Suprapubic skin (tissue), 4 donors: ENCODE measurements around the gene CCDC85C. TPM values are rescaled to one million over a fixed set of nuclear protein-coding genes. Genes with fewer than 3 reads are reported as not detected.

Experiments used
- DNase-seq, 2 donors: peaks; one replicate each; pipeline ENCODE4 v3.0.0-alpha.2; 2019; ENCODE audit warnings: low spot score in 2 of 2
- H3K27ac ChIP-seq: fragments of 200-600 bp; sonication (generic); one replicate; pipeline ENCODE4 v1.5.1; 2019
- H3K27me3 ChIP-seq: fragments of 200-600 bp; sonication (generic); one replicate; pipeline ENCODE4 v1.5.1; 2019
- H3K36me3 ChIP-seq: fragments of 200-600 bp; sonication (generic); one replicate; pipeline ENCODE4 v1.5.1; 2019
- H3K4me1 ChIP-seq: fragments of 200-600 bp; sonication (generic); one replicate; pipeline ENCODE4 v1.5.1; 2019
- H3K4me3 ChIP-seq: fragments of 200-600 bp; sonication (generic); one replicate; pipeline ENCODE4 v1.5.1; 2019; ENCODE audit warnings: mild to moderate bottlenecking
- H3K9me3 ChIP-seq: fragments of 200-600 bp; sonication (generic); one replicate; pipeline ENCODE4 v1.5.1; 2019
- CTCF ChIP-seq, 2 donors: fragments of 200-600 bp in 1 of 2; fragments of 450-650 bp in 1 of 2; sonication (generic) in 1 of 2; IDR thresholded peaks; one replicate each; pipeline ENCODE4 v1.5.1; 2016 to 2019; ENCODE audit warnings: antibody characterized with exemption in 2 of 2, mild to moderate bottlenecking in 1 of 2, moderate library complexity in 1 of 2
- EP300 ChIP-seq: sonication (generic); formaldehyde crosslinking; IDR thresholded peaks from one replicate; pipeline ENCODE4 v1.6.1; 2017; ENCODE audit warnings: antibody characterized with exemption
- POLR2A ChIP-seq, 2 donors: fragments of 450-650 bp; IDR thresholded peaks; one replicate each; pipeline ENCODE4 v1.6.1; 2017; ENCODE audit warnings: antibody characterized with exemption in 2 of 2, mild to moderate bottlenecking in 2 of 2, moderate library complexity in 2 of 2
- POLR2AphosphoS5 ChIP-seq, 3 donors: sonication (generic); formaldehyde crosslinking; IDR thresholded peaks; one replicate each; pipeline ENCODE4 v1.6.1; 2017; ENCODE audit warnings: antibody characterized with exemption in 3 of 3
- WGBS: methylation state at CpG from one replicate; pipeline ENCODE4 v1.1.5; 2018; 5-methylcytosine and 5-hydroxymethylcytosine counted together
- total RNA-seq, 4 donors: library from RNA; depleted of rRNA; stranded (reverse); fragments of >200 nt; gene quantifications; one replicate each; pipeline ENCODE4 v1.1.0, GENCODE V29; 2016

CCDC85C gene
- total RNA-seq, 4 donors from 2014 or later: 18.8 to 53.2 (median 48.0) TPM

GRCh38 chr14:99589031-99589441 is 15.0 kb downstream of the CCDC85C start:
- Histone ChIP-seq H3K27me3 (no peaks in the 10 kb centered on the region), H3K4me1 (peaks cover under 1% of the 10 kb centered on the region), H3K4me3 (no peak overlapping the region), H3K27ac (peak overlapping the region; percentile 1), H3K36me3 (no peaks in the 10 kb centered on the region), H3K9me3 (no peaks in the 10 kb centered on the region)
- TF ChIP-seq POLR2AphosphoS5 (IDR thresholded peaks at IDR 0.05): no peak
- TF ChIP-seq EP300: no peak
- no peak for TF ChIP-seq POLR2A (IDR thresholded peaks at IDR 0.05)
- TF ChIP-seq CTCF (IDR thresholded peaks at IDR 0.05): no peak
- WGBS: 60% methylated on average over 18 of the region's 18 CpGs
- no peak for DNase-seq

GRCh38 chr14:99587460-99588278 is 16.3 kb downstream of the CCDC85C start:
- Histone ChIP-seq H3K4me3 (no peak overlapping the region), H3K36me3 (no peaks in the 10 kb centered on the region), H3K9me3 (no peaks in the 10 kb centered on the region), H3K27ac (no peak overlapping the region), H3K27me3 (no peaks in the 10 kb centered on the region), H3K4me1 (no peaks in the 10 kb centered on the region)
- TF ChIP-seq EP300 (no peak), CTCF (IDR thresholded peaks at IDR 0.05) (no peak), POLR2AphosphoS5 (IDR thresholded peaks at IDR 0.05) (no peak), POLR2A (IDR thresholded peaks at IDR 0.05) (no peak)
- DNase-seq: no peak
- WGBS: 94% methylated on average over 18 of the region's 18 CpGs

- Histone ChIP-seq H3K4me1 (no peaks in the 10 kb centered on the region), H3K27ac (no peak overlapping the region)
- 69% methylated on average over 10 of the region's 13 CpGs for WGBS
Measured at GRCh38 chr14:99586761-99587459, 17.1 kb downstream of the CCDC85C start.

GRCh38 chr14:99586054-99586760 is 17.8 kb downstream of the CCDC85C start:
- TF ChIP-seq CTCF (IDR thresholded peaks at IDR 0.05) (no peak), POLR2AphosphoS5 (IDR thresholded peaks at IDR 0.05) (no peak), POLR2A (IDR thresholded peaks at IDR 0.05) (no peak), EP300 (no peak)
- no peaks in the 10 kb centered on the region for H3K4me1 ChIP-seq
- H3K27ac ChIP-seq: no peak overlapping the region
- no peak overlapping the region for H3K4me3 ChIP-seq
- H3K9me3 ChIP-seq: no peaks in the 10 kb centered on the region
- H3K36me3 ChIP-seq: no peaks in the 10 kb centered on the region
- WGBS: 75% methylated on average over 13 of the region's 16 CpGs
- DNase-seq: no peak
- H3K27me3 ChIP-seq: no peaks in the 10 kb centered on the region

More at GRCh38 chr14:99586761-99587459, 17.1 kb downstream of the CCDC85C start:
- no peak for DNase-seq
- Histone ChIP-seq H3K4me3 (no peak overlapping the region), H3K9me3 (no peaks in the 10 kb centered on the region), H3K27me3 (no peaks in the 10 kb centered on the region), H3K36me3 (no peaks in the 10 kb centered on the region)
- TF ChIP-seq POLR2A (IDR thresholded peaks at IDR 0.05) (no peak), EP300 (no peak), CTCF (IDR thresholded peaks at IDR 0.05) (no peak), POLR2AphosphoS5 (IDR thresholded peaks at IDR 0.05) (no peak)
